HG03039 (cell line): ENCODE data around the gene EDEM3.

Experiments
- ATAC-seq: cut with Tn5 transposase; IDR thresholded peaks from one replicate; pipeline ENCODE4 v1.9.1; 2021; ENCODE audit warnings: mild to moderate bottlenecking, moderate library complexity; ENCODE audit not compliant: unreplicated experiment

EDEM3 gene

DNA sequence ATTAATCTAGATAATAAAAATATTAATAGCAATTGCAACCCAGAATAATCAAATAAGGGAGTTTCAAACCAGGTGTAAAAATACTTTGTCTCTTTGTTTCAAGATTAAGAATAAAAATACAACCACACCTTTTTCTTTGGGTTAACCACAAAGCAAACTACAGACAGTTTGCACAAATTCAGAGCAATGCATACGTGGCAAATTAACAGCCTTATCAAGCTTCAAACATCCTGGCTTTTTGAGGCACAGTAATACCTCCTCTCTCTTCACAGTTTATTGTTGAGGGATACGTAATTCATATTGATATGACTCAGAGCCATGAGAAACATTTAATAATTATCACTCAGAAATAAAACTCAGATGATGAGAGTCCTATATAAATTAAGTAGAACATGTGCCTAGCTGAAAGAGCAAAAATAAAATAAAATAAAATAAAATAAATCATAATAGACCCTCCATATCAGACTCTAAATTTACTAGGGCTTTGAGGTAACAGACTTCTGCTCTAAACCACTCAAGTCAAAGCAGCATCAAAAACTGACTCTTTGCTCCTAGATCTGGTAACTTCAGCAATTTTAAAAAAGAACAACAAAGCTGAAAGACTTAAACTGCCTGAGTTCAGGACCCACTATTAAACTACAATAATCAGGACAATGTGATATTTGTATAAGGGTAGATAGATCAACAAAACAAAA, 11.4 kb downstream of the EDEM3 start:
- no peak for ATAC-seq

DNA sequence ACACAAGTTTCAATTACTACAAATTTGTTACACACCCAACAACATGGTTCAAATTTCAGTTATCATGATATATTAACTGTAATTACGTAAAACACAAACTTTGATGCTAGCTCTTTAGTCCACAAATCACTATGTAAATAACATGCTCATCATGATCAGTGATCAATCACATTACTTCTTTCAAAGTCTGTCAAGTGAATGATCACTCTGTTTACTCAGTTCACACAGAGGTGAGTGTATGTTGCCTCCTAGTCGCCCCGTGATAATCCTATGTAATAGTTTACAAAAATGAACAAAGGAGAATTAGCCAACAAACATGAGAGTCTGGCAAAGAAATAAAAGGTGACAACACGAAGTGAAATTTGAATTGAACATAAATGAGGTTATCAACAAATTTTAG, 14.3 kb downstream of the EDEM3 start:
- ATAC-seq = no peak

DNA sequence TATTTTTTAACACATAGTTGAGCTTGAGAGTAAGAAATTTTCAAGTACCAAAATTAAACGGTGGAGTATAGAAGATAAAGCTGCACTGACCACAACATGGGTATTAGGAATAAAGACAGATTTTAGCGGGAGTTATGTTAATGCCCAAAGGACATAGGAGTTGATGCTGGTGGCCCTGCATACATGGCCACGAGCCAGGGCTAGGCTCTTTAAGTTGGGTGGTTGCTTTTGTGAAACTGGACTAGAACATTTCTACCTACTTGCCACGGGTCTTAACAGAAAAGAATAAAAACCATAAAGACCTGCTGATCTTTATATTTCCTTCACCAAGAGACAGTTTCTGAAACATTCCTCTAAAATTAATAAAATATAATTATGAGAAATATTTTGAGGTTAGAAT, 14.9 kb downstream of the EDEM3 start:
- no peak for ATAC-seq

DNA sequence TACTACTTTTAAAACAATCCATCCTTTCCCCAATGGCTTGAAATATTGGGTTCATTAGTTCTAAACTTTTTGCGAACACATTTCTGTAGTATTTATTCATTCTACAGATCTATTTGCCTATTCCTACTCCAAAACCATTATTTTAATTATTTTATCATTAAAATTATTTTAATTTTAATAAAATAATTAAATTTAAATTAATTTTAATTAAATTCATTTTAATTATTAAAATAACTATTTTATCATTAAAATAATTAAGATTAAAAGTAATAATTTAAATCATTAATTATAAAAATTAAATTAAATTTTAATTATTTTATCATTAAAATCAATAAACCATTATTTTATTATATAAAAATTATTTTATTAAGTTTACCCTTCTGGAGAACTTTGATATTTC, 15.6 kb downstream of the EDEM3 start:
- ATAC-seq = no peak

DNA sequence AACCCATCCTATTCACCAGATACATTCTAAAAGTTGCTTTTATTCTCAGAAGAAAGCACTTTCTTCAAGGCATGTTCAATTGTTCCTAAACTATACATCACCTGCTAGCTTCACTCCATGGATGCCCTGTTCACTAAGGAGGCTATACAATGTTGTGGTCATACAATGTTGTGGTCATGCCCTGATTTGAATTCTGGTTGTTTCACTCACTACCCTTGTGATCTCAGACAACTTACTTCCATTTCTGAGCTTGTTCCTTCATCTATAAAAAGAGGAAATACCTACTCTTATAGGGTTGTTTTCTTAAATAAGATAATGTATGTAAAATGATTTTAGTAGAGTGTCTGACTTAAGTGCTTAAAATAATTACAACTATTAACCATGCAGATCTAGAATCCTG, 19.7 kb downstream of the EDEM3 start:
- no peak for ATAC-seq

- ATAC-seq = no peak
Measured at GRCh38 chr1:184724843-184725242, 29.8 kb downstream of the EDEM3 start.

- no peak for ATAC-seq
Measured at GRCh38 chr1:184716158-184716557, 38.5 kb downstream of the EDEM3 start.

DNA sequence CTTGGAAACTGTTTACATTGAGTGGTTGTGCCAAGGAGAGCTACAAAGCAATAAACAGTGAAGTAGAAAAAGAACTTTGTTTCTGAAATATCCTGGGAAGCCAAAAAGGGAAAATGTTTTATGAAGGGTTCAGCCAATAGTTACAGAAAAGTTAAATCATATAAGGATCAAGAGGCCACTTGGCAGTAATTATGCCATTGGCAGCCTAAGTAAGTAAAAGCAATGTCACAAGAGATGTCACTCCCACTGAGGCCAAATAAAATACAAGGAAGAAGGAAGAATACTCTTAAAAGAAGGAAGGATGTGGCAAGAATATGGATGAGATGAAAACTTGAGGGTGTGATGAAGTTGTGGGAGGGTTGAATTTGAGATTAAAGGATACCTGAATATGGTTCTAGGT, 45.2 kb downstream of the EDEM3 start:
- ATAC-seq = no peak

DNA sequence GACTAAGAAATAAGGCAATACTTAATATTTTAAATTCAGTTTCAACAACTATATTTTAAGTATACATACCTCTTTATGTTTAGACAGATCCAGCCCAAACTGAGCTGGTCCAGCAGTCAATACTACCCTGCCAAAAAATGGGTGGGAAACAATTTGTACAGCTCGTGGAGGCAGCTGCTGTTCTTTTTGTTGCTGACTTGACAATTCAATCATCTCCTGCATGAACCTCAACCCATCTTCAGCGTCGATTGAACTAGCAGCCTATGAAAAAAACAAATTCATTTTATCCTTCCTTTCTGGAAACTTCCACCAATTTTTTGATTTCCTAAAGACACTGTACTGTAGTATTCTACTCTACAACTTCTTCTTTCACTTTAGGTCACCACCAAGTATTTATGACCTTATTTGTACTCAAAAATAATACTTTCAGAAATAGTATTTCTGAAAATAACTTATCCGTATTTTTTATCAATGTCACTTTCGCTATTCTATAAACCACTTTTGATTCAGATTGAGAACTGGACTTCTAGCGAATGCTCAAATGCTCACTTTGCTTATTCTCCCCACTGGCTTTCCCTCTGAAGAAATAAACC, 46.5 kb downstream of the EDEM3 start:
- no peak for ATAC-seq

DNA sequence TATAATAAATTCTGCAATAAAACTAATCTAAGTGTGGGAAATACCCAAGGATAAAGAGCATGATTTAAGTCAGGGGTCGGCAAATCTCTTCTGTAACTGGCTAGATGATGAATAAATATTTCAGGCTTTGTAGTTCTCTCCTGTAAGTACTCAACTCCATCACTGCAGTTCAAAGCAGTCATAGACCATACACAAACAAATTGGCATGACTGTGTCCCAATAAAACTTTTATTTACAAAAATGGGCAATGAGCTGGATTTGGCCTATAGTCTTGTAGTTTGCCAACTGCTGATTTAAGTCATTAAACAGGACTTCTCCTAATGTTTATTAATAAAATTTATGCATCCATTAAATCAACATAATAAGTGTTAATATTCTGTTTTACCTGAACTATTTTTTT, 49.4 kb downstream of the EDEM3 start:
- ATAC-seq = no peak

- ATAC-seq = no peak
Measured at GRCh38 chr1:184701816-184702215, 52.8 kb downstream of the EDEM3 start.

GRCh38 chr1:184698969-184699368, 55.7 kb downstream of the EDEM3 start:
- no peak for ATAC-seq

GRCh38 chr1:184698016-184698415, 56.6 kb downstream of the EDEM3 start:
- ATAC-seq = no peak

GRCh38 chr1:184696403-184696802, 58.3 kb downstream of the EDEM3 start:
- no peak for ATAC-seq

DNA sequence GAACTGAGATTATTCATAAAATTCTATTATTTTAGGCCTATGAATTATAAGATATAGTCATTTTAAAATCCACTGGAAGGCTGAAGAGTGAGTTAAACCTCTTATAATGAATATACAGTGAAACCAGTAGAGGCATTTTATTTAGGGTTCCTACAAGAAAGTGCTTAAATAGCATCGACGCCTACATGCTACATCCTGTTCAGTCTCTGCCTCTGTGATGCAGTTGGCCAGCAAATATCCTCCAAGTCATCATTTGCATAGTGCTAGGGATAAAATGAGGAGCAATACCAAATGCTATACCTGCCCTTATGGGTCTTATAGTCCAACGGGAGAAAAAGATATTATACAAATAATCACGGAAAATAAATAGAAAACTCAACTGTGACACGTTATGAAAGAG, 59.6 kb downstream of the EDEM3 start:
- ATAC-seq = no peak

- no peak for ATAC-seq
Measured at GRCh38 chr1:184693011-184693410, 61.6 kb downstream of the EDEM3 start.

GRCh38 chr1:184691719-184692324, 62.8 kb downstream of the EDEM3 start:
- ATAC-seq = no peak

GRCh38 chr1:184686540-184686939, 68.1 kb downstream of the EDEM3 start:
- ATAC-seq = no peak

DNA sequence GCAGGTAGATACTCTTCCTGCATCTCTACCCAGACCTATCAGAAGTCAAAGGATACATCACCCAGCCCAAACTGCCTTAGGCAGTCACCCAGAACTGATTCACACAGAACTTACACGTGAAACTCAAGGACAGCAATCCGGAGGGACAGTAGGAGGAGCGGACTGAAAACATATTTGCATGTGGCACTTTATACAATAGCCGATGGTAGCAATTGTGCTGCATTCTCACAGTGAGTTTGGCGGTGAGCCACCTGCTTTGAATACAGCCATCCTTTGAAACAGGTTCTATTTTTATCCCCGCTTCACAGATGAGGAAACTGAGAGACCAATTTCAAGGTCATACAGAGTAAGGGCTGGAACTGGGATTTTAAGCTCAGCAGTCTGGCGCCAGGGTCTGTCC, 69.5 kb downstream of the EDEM3 start:
- ATAC-seq = peak; percentile 64

DNA sequence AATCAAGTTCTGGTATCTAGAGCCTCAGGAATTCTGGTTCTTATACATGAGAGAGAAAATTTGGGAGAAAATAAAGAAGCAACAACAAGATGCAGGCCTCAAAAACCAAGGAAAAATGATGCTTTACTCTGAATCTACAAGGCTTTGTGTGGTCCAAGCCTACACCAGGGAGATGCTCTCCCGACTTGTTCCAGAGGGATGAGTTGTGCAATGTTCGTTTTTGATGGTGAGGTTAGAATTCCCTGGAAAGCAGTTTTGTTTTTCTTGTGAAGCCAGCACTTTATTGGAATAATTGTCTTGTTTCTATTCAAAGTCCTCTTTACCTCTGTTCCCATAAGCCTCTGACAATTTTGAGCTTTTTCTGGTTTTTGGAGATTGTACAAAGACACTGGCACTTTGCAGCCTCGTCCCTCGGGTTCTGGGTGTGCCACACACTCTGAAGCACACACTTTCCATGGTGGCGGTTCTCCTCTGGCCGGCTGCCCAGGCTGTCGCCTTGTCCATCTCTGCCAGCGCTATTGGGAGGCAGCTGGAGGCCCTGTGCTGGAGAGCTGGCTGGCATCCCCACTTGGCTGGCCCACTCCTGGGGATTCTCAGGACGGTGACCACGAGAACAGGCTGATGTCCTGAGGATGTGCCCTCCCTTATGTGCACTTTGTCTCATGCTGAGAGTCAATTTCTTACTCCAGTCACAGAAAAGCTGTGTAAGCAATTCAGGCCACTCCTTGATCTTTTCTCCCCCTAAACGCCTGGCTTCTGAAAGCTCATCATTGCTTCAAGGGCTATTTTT, 70.2 kb downstream of the EDEM3 start:
- ATAC-seq = no peak

GRCh38 chr1:184682956-184683355, 71.7 kb downstream of the EDEM3 start:
- ATAC-seq = no peak
